Stimulated activated CD4-positive, alpha-beta T cell treated with anti-CD3 and anti-CD28 coated beads, Interleukin-12 subunit alpha, Interleukin-12 subunit beta, amount 100 ng/mL, for 48 hours (primary cell): Measurements from ENCODE around the gene NFE2L3.
"Not testable (repeated sequence)": the region's sequence is repeated elsewhere in the genome, so short reads cannot be mapped to it uniquely, and the experiment has no call there.

ENCODE experiments used
- DNase-seq, 3 donors: peaks; one replicate each; pipeline ENCODE4 v3.0.0-alpha.2; 2020; ENCODE audit warnings: low read depth in 2 of 3, low spot score in 1 of 3

NFE2L3 gene

DNA sequence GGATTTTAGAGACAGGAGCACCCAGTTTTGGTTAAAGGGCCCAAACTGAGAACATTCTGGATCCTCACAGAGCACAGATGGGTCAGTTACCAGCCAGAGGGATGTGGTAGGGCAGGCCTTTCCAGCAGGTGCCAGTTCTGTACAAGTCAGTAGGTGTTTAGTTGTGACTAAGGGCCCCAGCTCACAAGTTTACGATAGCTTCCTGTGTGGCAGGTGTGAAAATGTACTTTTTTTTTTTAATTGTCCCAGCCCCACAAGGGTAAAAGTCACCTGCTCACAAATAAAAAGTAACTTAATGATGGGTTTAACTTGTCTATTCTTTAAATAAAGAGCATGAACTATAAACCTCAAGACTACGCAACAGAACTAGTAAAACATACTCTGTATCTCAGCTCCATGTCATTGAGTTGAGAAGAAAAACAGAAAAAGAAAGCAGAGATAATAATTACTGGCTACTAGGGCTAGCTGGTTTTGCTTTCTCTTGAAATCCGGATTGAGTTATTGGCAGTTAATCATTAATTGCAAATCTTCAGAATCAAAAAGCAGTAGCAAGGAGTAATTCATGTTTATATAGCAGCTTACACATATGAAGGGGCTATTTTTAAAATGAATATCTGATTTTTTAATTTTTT is 15.4 kb downstream of the NFE2L3 start:
- DNase-seq: no peak

DNA sequence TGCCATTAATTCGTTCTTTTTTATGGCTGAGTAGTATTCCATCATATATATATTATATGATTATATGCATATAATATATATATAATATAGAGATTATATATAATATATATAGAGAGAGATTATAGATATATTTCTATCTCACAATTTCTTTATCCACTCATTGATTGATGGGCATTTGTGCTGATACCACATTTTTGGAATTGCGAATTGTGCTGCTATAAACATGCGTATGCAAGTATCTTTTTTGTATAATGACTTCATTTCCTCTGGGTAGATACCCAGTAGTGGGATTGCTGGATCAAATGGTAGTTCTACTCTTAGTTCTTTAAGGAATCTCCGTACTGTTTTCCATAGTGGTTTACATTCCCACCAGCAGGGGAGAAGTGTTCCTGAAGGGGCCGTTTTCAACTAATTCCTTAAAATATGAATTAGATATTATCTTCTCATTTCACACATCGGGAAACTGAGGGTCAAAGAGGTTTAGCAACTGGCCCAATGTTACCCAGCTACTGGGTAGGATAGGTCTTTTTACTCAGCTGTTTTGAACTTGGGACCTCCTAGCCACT is 16.5 kb downstream of the NFE2L3 start:
- no peak for DNase-seq

DNA sequence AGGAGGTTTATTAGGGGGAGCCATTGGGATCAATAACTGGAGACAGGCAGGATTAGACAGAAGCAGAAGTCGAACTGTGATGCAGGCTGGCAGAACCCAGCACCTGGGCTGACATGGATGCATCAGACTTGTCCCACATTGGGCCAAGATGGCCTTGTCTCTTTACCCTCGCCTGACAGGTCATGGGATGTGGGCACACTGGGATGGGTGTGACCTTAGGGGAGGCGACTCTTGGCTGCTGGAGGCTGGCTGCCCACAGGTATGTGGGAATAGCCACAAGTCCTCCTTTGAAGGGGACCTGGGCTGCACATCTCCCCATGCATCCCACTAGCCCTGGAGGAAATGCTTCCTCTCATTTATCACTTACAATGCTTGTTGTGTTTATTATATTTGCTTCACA is 17.3 kb downstream of the NFE2L3 start:
- DNase-seq: no peak

DNA sequence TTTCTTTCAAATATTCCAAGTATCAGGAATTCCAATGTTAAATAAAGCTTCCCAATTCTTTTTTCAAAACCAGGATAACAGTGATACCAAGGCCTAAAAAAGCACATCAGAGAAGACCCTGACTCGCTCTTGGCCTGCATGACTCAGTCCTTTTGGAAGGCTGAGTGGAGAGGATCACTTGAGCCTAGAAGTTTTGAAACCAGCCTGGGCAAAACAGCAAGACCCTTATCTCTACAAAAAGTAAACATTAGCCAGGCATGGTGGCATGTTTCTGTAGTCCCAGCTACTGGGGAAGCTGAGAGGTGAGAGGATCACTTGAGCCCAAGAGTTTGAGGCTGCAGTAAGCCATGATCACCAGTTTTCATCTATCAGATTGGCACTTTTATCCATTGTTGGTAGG is 18.7 kb downstream of the NFE2L3 start:
- DNase-seq: no peak

DNA sequence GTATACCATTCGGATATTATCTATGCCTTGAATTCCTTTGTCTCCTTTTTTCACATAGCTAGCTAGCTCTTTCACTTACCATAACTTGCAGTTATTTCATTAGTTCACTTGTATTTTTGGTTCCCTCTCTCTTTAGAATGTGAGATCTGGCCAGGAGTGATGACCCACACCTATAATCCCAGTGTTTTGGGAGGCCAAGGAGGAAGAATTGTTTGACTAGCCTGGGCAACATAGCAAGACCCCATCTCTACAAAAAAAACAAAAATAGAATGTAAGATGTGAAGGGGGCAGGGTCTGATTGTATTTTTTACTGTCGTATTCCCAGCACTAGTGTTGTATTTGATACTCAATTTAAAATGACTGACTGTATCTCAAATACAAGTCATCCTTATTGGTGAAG is 19.6 kb downstream of the NFE2L3 start:
- DNase-seq: no peak

DNA sequence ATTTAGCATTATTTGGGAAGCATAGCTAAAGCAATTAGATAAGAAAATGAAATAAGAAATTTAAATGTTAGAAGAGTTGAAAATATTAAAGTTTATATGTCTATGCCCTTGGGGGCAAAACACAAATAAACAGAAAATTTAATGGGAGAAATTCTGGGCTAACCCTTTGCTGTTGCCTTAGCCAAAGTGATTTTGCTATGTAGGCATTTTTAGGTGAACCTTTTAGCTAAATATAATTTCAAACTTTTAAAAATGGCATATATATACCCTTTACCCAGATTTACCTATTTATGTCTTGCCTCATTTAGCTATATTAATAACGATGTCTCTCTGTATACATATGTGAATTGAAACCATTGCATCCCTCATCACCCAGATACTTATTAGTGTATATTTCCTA is 20.1 kb downstream of the NFE2L3 start:
- DNase-seq: no peak

DNA sequence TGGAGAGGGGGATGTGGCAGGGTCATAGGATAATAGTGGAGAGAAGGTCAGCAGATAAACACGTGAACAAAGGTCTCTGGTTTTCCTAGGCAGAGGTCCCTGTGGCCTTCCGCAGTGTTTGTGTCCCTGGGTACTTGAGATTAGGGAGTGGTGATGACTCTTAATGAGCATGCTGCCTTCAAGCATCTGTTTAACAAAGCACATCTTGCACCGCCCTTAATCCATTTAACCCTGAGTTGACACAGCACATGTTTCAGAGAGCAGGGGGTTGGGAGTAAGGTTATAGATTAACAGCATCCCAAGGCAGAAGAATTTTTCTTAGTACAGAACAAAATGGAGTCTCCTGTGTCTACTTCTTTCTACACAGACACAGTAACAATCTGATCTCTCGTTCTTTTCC is 23.9 kb downstream of the NFE2L3 start:
- DNase-seq: not testable (repeated sequence)

DNA sequence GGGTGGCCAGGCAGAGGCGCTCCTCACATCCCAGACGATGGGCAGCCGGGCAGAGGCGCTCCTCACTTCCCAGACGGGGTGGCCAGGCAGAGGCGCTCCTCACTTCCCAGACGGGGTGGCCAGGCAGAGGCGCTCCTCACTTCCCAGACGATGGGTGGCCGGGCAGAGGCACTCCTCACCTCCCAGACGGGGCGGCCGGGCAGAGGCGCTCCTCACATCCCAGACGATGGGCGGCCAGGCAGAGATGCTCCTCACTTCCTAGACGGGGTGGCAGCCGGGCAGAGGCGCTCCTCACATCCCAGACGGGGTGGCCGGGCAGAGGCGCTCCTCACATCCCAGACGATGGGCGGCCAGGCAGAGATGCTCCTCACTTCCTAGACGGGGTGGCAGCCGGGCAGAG is 24.7 kb downstream of the NFE2L3 start:
- DNase-seq: not testable (repeated sequence)

DNA sequence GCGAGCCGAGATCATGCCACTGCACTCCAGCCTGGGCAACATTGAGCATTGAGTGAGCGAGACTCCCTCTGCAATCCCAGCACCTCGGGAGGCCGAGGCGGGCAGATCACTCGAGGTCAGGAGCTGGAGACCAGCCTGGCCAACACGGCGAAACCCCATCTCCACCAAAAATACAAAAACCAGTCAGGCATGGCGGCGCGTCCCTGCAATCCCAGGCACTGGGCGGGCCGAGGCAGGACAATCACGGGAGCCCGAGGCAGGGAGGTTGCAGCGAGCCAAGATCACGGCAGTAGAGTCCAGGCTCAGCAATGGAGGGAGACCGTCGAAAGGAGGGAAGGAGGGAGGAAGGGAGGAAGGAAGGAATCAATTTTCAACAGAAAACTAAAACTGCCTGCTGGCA is 25.3 kb downstream of the NFE2L3 start:
- DNase-seq: not testable (repeated sequence)

DNA sequence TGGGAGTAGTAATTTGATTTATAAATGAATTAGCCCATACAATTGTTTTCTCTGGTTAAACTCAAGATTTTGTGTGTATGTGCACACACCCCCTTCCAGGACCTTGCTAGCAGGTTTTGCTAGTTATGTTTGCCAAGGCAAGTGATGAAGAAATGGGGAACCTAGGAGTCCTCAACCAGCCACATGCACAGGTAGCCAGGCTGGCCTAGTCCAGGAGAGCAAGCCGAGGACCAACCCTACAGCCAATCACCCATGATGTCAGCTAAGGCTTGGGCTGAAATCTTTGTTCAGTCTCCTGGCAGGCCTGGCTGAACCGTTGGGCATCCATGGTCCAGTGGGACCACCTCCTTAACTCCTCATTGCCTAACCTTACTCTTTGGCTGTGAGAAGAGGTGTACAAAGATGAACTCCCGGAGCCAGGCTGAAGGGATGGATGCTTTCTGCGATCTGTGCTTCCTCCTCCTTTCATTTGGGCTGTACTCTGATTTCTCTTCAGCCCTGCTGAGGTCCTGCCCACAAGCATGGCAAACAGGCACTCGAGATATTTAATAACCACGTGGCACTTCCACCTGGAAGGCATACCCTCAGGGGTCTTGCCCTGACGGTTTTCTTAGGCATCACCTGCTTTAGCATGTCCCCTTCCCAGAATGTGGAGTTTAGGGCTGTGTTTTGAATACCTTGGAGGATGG is 26.4 kb downstream of the NFE2L3 start:
- DNase-seq: no peak

DNA sequence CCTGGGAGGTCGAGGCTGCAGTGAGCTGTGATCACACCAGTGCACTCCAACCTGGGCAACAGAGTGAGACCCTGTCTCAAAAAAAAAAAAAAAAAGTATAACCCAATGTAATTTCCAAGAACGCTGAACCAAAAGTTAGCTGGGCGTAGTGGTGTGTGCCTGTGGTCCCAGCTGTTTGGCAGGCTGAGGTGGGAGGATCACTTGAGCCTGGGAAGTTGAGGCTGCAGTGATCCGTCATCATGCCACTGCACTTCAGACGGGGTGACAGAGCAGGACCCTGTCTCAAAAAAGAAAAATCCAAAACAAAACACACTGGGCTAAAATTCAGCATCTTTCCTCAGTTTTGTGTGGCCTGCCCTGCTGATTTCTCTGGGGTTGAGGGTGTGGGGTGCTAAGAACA is 27.4 kb downstream of the NFE2L3 start:
- DNase-seq: no peak

DNA sequence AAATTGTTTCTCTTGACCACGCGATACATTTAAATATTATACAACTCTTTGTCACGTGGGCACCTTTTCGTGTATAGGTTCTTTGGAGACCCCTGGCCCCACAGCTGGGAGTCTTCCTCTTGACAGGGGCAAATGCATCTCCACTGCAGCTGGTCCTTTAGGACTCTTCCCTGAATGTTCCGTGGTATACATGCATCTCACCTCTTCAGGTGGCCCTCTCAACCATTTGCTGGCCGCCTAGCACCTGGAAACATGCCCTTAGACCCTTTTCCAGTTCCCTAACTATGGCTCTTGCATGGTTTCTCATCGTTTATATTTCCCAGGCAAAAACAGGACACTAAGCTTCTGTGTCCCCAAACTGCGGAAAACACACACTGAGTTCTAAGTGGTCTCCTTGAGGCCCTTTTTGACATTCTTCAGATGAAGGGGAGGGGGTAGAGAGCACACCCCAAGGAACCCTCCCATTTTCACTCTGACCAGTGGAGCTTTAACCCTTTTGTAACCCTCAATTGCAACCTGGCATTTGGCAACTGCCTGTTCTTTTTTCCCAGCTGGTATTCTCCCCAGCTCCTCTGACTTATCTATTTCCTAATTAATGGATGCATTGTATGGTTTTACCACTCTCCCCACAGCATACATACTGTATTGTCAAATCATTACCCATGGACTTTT is 28.0 kb downstream of the NFE2L3 start:
- DNase-seq: no peak

DNA sequence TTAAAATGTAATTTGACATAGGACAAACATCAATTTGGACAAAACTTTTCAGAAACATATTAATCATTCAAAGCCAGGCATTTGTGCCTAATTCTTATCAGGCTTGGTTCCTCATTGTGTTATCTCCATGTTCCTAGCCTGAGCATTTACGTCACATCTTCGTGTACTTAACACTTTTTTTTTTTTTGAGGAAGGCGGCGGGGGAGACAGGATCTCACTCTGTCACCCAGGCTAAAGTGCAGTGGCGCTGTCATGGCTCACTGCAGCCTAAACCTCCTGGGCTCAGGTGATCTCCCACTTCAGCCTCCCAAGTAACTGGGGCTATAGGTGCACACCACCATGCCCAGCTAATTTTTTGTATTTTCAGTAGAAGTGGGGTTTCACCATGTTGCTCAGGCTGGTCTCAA is 28.8 kb downstream of the NFE2L3 start:
- no peak for DNase-seq

DNA sequence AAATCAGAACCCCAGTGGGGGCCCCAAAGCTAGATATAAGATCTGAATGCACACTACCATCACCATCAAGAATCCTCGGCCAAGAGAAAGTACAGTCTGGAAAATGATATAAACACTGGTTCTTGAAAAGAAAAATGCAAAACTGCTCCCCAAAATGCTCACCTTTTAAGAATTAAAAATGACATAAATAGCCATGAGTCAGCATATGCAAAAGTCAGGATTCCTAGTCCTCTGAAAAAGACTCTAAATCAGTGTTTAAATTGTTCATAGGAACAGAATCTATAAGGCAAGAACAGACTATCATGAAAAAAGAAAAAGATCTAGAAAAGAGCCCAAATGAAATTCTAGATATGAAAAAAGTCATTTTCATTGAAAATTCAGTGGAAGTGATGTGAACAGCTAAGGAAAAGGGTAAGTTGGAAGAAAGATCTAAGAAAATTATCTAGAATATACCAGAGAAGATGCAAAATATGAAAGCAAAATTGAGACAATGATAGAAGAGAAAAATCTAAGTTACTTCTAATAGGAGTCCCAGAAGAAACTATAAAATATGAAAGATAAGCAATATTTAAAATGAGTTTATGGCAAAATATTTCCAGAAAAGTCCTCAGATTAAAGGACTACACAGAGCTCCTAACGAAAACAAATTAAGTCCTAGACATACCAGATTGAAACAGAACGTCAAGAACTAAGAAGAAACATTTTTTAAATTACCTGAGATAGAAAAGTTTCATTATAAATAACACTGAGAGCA is 29.7 kb downstream of the NFE2L3 start:
- DNase-seq: no peak

DNA sequence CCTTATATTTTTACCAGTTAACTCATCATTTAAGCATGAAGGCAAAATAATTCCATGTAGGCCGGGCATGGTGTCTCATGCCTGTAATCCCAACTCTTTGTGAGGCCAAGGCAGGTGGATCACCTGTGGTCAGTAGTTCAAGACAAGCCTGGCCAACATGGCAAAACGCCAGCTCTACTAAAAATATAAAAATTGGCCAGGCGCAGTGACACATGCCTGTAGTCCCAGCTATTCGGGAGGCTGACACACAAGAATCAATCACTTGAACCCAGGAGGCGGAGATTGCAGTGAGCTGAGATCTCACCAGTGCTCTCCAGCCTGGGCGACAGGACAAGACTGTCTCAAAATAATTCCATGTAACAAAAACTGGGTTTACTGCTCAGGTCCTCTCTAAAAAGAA is 30.3 kb downstream of the NFE2L3 start:
- DNase-seq: no peak

DNA sequence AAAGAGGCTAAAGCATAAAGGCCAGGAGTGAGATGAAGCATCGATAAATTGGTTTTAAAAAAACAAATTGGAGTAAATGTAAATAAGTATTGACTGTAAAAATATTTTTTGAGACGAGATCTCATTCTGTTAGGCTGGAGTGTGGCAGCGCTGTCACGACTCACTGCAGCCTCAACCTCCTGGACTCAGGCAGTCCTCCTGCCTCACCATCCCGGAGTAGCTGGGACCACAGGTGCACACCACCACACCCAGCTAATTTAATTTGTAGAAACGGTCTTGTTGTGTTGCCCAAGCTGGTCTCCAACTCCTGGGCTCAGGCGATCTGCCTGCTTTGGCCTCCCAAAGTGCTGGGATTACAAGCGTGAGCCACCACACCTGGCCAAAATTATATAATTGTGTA is 30.7 kb downstream of the NFE2L3 start:
- no peak for DNase-seq

DNA sequence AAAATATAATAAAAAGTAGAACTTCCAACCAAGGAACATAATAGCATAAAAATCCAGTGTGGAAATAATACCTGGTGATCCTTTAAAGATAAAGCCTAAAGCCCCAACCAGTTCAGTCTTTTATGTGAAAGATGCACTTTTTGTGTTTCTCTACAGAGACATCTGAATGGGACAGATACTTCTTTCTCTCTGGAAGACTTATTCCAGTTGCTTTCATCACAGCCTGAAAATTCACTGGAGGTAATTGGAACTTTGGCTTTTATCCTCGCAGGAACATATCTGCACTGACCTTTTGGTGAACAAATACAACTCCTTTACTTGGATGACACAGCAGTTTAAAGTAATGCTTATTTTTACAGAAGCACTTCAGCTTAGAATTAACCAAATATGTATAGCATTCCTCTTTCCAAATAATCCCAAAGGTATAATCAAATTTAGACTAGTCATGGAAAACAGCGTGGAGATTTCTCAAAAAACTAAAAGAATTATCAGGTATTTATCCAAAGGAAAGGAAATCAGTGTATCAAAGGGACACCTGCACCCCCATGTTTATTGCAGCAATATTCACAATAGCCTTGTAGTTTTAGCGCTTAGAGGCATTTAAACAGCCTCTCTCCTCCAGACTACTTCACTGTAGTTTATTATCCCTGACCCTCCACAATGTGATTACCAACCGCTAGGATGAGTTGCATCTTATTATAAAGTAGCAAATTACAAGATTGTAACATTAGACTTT is 31.7 kb downstream of the NFE2L3 start:
- no peak for DNase-seq

DNA sequence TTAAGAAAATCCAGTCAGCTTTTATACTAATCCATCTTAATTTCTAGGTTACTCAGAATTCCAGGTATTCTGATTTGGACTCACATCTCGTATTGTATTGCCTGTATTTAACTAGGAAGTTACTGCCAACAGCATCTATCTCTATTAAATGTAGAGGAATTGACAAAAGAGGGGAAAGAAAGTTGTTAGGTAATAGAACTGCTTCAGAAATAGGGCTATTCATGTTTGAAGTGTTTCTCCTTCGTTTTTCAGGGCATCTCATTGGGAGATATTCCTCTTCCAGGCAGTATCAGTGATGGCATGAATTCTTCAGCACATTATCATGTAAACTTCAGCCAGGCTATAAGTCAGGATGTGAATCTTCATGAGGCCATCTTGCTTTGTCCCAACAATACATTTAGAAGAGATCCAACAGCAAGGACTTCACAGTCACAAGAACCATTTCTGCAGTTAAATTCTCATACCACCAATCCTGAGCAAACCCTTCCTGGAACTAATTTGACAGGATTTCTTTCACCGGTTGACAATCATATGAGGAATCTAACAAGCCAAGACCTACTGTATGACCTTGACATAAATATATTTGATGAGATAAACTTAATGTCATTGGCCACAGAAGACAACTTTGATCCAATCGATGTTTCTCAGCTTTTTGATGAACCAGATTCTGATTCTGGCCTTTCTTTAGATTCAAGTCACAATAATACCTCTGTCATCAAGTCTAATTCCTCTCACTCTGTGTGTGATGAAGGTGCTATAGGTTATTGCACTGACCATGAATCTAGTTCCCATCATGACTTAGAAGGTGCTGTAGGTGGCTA is 32.5 kb downstream of the NFE2L3 start:
- DNase-seq: not testable (repeated sequence)

DNA sequence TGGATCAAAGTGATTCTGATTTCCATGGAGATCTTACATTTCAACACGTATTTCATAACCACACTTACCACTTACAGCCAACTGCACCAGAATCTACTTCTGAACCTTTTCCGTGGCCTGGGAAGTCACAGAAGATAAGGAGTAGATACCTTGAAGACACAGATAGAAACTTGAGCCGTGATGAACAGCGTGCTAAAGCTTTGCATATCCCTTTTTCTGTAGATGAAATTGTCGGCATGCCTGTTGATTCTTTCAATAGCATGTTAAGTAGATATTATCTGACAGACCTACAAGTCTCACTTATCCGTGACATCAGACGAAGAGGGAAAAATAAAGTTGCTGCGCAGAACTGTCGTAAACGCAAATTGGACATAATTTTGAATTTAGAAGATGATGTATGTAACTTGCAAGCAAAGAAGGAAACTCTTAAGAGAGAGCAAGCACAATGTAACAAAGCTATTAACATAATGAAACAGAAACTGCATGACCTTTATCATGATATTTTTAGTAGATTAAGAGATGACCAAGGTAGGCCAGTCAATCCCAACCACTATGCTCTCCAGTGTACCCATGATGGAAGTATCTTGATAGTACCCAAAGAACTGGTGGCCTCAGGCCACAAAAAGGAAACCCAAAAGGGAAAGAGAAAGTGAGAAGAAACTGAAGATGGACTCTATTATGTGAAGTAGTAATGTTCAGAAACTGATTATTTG is 33.3 kb downstream of the NFE2L3 start:
- DNase-seq: no peak

DNA sequence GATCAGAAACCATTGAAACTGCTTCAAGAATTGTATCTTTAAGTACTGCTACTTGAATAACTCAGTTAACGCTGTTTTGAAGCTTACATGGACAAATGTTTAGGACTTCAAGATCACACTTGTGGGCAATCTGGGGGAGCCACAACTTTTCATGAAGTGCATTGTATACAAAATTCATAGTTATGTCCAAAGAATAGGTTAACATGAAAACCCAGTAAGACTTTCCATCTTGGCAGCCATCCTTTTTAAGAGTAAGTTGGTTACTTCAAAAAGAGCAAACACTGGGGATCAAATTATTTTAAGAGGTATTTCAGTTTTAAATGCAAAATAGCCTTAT is 33.8 kb downstream of the NFE2L3 start:
- DNase-seq: no peak
